Upper lobe of left lung (tissue), 4 donors: ENCODE measurements around the gene CAMK1G.

Source experiments
- POLR2A ChIP-seq, 4 donors: fragments of 450-650 bp; IDR thresholded peaks; one replicate each; pipeline ENCODE4 v1.5.1; 2016 to 2017; ENCODE audit warnings: antibody characterized with exemption in 4 of 4, mild to moderate bottlenecking in 2 of 4
- TF ChIP-seq, protein P1 (sequence below), 6 experiments: fragments of 450-650 bp in 4 of 6; fragments of 200-600 bp in 2 of 6; sonication (generic) in 2 of 6; IDR thresholded peaks; one replicate each; pipeline ENCODE4 v1.5.1; 2016 to 2019; ENCODE audit warnings: antibody characterized with exemption in 6 of 6

- TF ChIP-seq, protein P1, sequence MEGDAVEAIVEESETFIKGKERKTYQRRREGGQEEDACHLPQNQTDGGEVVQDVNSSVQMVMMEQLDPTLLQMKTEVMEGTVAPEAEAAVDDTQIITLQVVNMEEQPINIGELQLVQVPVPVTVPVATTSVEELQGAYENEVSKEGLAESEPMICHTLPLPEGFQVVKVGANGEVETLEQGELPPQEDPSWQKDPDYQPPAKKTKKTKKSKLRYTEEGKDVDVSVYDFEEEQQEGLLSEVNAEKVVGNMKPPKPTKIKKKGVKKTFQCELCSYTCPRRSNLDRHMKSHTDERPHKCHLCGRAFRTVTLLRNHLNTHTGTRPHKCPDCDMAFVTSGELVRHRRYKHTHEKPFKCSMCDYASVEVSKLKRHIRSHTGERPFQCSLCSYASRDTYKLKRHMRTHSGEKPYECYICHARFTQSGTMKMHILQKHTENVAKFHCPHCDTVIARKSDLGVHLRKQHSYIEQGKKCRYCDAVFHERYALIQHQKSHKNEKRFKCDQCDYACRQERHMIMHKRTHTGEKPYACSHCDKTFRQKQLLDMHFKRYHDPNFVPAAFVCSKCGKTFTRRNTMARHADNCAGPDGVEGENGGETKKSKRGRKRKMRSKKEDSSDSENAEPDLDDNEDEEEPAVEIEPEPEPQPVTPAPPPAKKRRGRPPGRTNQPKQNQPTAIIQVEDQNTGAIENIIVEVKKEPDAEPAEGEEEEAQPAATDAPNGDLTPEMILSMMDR (IDR thresholded peaks at IDR 0.05) = no peak
- TF ChIP-seq POLR2A (IDR thresholded peaks at IDR 0.05) = no peak
Measured at GRCh38 chr1:209598227-209598626, 14.7 kb downstream of the CAMK1G start.
